Measurements from ENCODE around the gene BRWD1. TPM values are rescaled to one million over a fixed set of nuclear protein-coding genes. Genes with fewer than 3 reads are reported as not detected.

BRWD1 gene
- total RNA-seq, 4 donors from 2014 or later = 64.8 to 99.9 (median 86.9) TPM

- Histone ChIP-seq H3K27ac (no peak overlapping the region), H3K4me3 (no peak overlapping the region), H3K36me3 (no peaks in the 10 kb centered on the region), H3K27me3 (no peaks in the 10 kb centered on the region), H3K4me1 (no peaks in the 10 kb centered on the region), H3K9me3 (no peaks in the 10 kb centered on the region)
- DNase-seq = no peak
- no peak for TF ChIP-seq POLR2A (IDR thresholded peaks at IDR 0.05)
- TF ChIP-seq, protein P1, sequence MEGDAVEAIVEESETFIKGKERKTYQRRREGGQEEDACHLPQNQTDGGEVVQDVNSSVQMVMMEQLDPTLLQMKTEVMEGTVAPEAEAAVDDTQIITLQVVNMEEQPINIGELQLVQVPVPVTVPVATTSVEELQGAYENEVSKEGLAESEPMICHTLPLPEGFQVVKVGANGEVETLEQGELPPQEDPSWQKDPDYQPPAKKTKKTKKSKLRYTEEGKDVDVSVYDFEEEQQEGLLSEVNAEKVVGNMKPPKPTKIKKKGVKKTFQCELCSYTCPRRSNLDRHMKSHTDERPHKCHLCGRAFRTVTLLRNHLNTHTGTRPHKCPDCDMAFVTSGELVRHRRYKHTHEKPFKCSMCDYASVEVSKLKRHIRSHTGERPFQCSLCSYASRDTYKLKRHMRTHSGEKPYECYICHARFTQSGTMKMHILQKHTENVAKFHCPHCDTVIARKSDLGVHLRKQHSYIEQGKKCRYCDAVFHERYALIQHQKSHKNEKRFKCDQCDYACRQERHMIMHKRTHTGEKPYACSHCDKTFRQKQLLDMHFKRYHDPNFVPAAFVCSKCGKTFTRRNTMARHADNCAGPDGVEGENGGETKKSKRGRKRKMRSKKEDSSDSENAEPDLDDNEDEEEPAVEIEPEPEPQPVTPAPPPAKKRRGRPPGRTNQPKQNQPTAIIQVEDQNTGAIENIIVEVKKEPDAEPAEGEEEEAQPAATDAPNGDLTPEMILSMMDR (IDR thresholded peaks at IDR 0.05) = no peak
These were observed 164.5 kb downstream of the BRWD1 start for GRCh38 chr21:39148975-39149374.

DNA sequence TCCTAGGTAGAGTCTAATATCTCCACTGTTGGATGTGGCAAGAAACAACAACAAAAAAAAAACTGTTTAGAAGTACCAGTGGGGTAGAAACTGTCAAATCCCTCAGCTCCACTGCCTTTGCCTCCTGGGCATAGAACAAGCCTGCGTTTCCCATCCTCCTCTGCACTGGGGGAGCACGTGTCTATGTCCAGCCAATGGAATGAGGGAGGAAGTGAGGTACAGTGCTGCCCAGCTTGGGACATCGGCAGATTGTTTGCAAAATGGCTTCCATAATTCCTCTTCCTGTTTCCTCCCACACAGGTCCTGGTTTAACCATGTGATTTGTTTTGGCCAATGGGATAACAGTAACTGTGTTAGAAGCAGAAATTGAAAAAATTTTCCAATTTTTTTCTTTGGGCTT, 169.2 kb downstream of the BRWD1 start:
- no peaks in the 10 kb centered on the region for H3K4me1 ChIP-seq
- no peak overlapping the region for H3K4me3 ChIP-seq
- no peaks in the 10 kb centered on the region for H3K9me3 ChIP-seq
- no peak overlapping the region for H3K27ac ChIP-seq
- no peaks in the 10 kb centered on the region for H3K27me3 ChIP-seq
- TF ChIP-seq, protein P1 (IDR thresholded peaks at IDR 0.05) = no peak
- no peak for TF ChIP-seq POLR2A (IDR thresholded peaks at IDR 0.05)
- no peak for DNase-seq
- no peaks in the 10 kb centered on the region for H3K36me3 ChIP-seq

- TF ChIP-seq POLR2A (IDR thresholded peaks at IDR 0.05) = no peak
- TF ChIP-seq, protein P1 (IDR thresholded peaks at IDR 0.05) = no peak
- Histone ChIP-seq H3K9me3 (no peaks in the 10 kb centered on the region), H3K4me3 (no peak overlapping the region), H3K27ac (no peak overlapping the region), H3K27me3 (no peaks in the 10 kb centered on the region), H3K36me3 (no peaks in the 10 kb centered on the region), H3K4me1 (no peaks in the 10 kb centered on the region)
- no peak for DNase-seq
These were observed 170.5 kb downstream of the BRWD1 start for GRCh38 chr21:39142972-39143371.

- Histone ChIP-seq H3K9me3 (no peaks in the 10 kb centered on the region), H3K27ac (no peak overlapping the region), H3K4me3 (no peak overlapping the region), H3K4me1 (peaks cover 0 to 13% (median 0%) of the 10 kb centered on the region in 4 donors), H3K36me3 (no peaks in the 10 kb centered on the region), H3K27me3 (no peaks in the 10 kb centered on the region)
- TF ChIP-seq, protein P1 (IDR thresholded peaks at IDR 0.05) = no peak
- TF ChIP-seq POLR2A (IDR thresholded peaks at IDR 0.05) = no peak
- DNase-seq = no peak
These were observed 171.9 kb downstream of the BRWD1 start for GRCh38 chr21:39141502-39141901.

GRCh38 chr21:39137248-39138178, 175.9 kb downstream of the BRWD1 start:
- DNase-seq = no peak
- no peaks in the 10 kb centered on the region for H3K9me3 ChIP-seq
- no peaks in the 10 kb centered on the region for H3K36me3 ChIP-seq
- peak overlapping the region in 1 of 4 donors; percentile 19 for H3K27ac ChIP-seq
- TF ChIP-seq, protein P1 (IDR thresholded peaks at IDR 0.05) = no peak
- no peak for TF ChIP-seq POLR2A (IDR thresholded peaks at IDR 0.05)
- no peak overlapping the region for H3K4me3 ChIP-seq
- peaks cover 0 to 13% (median 0%) of the 10 kb centered on the region in 4 donors for H3K4me1 ChIP-seq
- H3K27me3 ChIP-seq = no peaks in the 10 kb centered on the region
